Dermis blood vessel endothelial cell (primary cell): Measurements from ENCODE around the gene SFXN2. TPM values are rescaled to one million over a fixed set of nuclear protein-coding genes. Genes with fewer than 3 reads are reported as not detected.
"Not testable (repeated sequence)": the region's sequence is repeated elsewhere in the genome, so short reads cannot be mapped to it uniquely, and the experiment has no call there.

Source experiments
- DNase-seq: peaks from one replicate; pipeline ENCODE4 v3.0.0; 2010
- total RNA-seq: library from RNA; depleted of rRNA; stranded (reverse); fragments of >200 nt; gene quantifications from 2 replicates; pipeline ENCODE4 v1.2.3, GENCODE V29; 2014

SFXN2 gene
- total RNA-seq, 1 donor from 2014 or later: 7.1 TPM

DNA sequence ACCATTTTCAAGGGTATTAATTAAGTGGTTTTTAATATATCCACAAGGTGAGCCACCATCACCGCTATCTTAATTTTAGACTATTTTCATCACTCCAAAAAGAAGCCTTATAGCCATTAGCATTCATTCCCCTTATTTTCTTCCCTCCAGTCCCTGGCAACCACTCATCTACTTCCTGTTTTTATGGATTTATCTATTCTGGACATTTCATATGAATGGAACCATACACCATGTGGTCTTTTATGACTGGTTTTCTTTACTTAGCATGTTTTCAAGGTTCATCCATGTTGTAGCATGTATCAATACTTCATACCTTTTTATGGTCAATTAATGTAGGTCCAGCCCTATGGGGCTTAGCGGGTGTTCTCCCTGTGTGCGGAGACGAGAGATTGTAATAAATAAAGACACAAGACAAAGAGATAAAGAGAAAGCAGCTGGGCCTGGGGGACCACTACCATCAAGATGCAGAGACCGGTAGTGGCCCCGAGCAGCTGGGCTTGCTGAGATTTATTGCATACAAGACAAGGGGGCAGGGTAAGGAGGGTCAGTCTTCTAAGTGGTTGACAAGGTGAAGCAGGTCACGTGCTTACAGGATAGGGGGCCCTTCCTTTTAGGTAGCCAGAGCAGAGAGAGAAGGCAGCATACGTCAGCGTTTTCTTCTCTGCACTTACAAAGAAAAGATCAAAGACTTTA lies 44.0 kb downstream of the SFXN2 start:
- DNase-seq: no peak

DNA sequence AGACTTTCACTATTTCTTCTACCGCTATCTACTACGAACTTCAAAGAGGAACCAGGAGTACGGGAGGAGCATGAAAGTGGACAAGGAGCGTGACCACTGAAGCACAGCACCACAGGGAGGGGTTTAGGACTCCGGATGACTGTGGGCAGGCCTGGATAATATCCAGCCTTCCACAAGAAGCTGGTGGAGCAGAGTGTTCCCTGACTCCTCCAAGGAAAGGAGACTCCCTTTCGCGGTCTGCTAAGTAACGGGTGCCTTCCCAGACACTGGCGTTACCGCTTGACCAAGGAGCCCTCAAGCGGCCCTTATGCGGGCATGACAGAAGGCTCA lies 44.5 kb downstream of the SFXN2 start:
- DNase-seq: not testable (repeated sequence)

DNA sequence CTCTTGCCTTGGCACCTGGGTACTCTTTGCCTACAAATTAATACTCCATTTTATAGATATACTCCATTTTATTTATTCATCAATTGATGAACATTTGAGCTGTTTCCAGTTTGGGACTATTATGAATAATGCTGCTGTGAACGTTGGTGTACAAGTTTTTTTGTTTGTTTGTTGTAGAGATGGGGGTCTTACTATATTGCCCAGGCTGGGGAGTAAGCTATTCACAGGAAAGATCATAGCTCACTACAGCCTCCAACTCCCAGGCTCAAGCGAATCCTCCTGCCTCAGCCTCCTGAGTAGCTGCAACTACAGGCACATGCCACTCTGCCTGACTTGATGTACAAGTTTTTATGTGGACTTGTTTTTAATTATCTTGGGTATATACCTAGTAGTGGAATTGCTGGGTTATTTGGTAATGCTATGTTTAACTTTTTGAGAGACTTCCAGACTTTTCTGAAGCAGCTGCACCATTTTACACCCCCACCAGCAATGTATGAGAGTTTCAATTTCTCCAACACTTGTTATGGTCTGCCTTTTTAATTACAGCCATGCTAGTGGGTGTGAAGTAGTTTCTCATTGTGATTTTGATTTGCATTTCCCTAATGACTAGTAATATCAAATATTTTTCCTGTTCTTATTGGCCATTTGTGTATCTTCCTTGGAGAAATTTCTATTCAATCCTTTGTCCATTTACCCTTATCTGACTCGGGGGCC lies 45.2 kb downstream of the SFXN2 start:
- DNase-seq: no peak

DNA sequence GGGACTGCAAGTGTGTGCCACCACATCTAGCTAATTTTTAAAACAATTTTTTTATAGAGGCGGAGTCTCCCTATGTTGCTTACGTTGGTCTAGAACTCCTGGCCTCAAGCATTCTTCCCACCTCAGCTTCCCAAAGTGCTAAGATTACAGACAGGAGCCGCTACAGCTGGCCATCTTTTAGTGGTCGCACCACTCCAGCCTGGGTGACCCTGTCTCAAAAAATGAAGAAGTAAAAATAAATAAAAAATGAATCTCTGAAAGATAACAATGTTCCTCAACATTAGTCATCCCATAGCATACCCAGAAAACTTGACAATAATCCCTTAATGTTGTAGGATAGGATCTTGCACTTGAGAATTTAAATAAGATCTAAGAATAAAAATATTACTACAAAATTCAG lies 47.5 kb downstream of the SFXN2 start:
- DNase-seq: no peak

DNA sequence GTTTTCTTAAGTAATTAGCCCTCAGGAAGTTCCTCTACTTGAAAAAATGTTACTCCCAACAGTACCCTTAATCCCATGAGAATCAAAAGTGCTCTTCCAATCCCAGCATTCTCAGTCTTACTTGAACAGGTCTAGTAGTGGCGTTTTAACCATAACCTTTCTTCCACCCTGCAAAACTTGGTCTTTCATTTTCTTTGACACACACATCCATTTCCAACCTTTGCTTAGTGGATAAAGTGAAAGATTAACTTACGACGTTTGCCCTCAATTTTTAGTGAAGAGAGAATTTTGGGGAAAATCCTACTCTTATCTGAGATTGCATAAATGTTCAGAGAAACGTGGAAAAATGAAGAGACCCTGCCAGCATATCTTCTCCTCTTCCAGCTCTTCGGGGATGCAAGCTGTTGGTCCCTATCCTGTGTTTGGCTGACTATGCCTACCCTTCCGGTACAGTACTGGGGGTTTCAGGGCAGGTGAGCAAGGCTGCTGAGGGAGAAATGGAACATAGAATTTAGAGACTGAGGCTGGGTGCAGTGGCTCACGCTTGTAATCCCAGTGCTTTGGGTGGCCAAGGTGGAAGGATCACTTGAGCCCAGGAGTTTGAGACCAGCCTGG lies 48.1 kb downstream of the SFXN2 start:
- DNase-seq: no peak

DNA sequence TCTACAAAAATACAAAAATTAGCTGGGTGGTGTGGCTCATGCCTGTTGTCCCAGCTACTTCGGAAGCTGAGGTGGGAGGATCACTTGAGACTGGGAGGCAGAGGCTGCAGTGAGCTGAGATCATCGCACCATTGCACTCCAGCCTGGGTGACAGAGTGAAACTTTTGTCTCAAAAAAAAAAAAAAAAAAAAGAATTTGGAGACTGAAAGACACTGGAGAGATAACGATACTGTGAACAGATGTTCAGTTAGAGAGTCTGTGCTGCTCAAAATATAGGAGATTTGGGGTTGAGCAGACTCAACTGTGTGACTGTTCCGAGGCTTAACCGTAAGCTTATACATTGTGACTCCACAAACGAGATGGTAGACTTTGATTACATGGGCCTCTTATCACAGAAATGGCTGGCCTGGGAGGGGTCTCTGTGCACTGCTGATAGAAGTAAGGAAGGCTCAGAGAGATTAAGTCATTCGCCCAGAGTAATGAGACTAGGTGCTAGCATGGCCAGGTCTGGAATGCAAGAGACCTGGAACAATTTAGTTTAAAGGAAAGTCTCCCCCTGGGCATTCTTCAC lies 48.7 kb downstream of the SFXN2 start:
- DNase-seq: no peak

DNA sequence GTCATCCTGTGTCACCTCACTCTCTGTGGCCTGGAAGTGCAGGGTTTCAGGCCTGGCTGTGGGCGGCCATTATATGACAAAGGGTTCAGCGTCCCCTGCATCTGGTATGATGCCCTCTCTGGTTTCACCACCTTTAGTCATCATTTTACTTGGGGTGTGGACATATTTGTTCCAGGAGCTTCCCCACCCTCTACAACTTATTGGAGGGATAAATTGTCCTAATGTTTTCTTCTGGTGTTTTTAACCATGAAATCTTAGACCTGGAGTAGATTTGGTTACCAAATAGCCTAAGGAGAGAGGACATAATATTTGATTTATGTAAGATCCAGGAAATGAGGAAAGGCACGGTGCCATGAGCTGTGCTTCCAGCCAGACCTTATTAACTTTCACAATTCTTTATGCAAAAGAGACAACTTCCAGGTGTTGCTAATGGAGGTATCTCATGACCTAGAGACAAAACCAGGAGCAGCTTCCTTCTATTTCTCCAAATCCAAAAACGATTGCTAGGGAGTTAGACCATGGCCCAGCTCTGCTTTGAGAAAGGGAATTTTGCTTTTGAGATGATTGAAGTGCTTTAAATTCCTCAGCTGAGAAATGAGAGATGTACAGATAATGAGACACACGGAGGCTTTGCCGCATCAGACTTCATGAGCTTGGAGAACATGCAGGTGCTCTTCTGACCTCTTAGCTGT lies 50.2 kb downstream of the SFXN2 start:
- DNase-seq: no peak

DNA sequence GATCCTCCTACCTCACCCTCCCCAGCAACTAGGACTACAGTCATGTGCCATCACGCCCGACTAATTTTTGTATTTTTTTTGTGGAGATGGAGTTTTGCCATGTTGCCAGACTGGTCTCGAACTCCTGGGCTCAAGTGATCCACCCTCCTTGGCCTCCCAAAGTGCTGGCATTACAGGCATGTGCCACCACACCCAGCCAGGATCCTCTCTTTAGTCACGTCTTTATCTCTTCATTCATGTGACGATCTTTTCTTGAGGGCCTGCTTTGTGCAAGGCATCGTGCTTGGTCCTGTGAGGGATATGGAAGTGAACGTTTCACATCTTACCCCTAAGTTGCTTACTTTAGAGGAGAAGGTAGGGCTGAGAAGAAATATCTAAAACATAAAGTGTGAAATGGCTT lies 50.9 kb downstream of the SFXN2 start:
- DNase-seq: no peak

DNA sequence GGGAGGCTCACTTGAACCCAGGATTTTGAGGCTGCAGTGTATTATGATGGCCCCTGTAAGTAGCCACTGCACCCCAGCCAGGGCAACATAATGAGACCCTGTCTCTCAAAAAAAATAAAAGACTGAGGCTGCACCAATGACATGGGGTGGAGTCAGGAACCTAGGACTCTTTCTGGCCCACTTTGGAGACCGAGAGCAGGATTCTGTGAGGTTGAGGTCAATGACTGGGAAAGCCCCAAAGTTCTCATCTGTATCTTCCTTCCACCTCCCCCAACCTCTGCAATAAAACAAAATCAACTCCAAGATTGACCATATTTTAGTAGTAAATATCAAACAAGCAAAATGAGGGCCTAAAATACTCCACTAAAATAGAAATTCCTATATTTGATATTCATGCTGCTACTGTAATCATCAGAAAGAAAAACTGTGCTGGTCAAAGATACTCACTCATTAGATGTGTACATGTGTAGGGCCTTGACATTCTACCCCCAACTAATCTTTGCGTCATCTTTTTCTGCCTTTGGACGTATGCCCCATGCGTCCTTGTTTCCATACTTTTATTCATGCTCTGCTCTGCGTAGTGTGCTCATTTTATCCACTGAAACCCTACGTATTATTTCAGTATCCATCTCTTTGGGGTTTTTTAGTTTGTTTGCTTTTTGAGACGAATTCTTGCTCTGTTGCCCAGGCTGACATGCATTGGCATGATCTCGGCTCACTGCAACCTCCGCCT lies 53.2 kb downstream of the SFXN2 start:
- no peak for DNase-seq

DNA sequence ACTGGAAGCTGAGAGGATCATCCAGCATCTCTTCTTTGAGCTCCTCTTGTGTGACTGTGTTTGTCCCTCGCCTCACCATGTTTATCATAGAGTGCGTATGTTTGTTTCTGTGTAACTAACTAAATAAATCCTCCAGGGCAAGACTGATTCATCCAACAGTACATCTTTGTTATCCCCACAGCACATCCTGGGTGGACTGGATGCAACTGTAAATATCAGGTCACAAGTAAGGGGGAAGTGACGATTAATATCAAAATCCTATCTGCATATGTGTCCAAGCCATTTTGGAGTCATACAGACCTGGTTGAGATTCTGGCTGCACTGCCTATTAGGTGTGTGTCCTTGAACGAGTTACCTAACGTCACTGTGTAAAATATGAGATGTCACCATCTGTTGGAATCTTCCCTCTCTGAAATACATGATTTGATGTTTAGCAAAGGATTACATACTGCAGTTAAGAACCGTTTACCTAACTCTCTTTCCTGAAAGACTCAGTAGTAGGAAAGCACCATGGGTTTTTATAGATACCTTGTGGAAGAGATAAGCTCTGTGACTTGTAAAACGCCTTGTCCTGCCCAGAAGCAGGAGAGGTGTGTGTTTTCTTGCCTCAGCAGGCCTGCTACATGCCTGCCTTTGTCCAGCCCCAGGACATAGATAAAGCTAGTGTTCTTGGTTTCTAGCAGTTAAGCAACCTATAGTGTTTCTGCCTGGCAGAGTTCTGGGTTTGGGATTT lies 55.1 kb downstream of the SFXN2 start:
- no peak for DNase-seq

DNA sequence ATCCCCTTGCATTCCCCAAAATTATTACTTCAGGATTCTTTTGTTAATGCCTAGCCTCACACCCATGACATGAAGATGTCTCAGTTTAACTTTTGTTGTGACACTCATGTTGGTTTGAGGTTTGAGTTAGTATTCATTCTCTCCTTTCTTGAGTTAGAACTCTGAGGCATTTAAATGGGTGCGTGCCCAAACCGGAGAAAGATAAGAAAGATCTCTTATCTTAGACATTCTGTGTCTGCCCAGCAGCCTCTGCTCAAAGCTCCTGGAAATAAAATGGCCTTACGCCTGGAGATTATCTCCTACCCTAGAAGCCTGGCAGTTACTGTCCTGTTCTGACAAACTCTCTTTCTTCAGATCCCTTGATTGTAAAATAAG lies 55.7 kb downstream of the SFXN2 start:
- DNase-seq: no peak

DNA sequence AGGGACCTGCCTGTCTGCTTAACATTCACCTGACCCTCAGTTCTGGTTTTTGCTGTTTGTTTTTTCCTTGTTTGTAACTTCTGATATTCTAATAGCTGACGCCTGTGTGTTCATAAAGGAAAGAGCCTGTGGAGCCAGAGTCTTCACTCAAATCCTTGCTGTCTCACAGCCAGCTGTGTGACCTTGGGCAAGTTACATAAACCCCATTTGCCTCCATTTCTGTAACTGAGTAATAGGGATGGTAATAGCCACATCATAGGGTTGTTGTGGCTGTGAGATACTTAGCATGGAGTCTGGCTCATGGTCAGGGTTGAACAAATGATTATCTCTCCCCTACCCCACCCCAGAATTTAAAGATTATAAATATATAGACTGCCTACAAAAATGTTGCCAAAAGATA lies 56.4 kb downstream of the SFXN2 start:
- no peak for DNase-seq

DNA sequence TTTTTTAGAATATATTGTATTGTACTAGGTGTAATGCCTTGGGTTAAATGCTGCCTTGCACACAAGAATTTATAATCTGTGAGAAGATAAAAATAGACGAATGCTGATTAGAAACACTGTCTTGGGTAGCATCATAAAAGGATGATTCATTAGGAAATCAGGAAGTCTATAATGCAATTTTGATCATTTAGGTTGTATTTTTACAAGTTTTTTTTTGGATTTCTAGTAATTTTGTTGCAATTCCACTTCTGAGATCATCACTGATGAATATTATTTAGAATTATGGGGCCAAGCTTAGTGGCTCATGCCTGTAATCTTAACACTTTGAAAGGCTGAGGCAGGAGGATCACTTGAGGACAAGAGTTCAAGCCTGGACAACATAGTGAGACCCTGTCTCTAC lies 58.9 kb downstream of the SFXN2 start:
- DNase-seq: no peak

DNA sequence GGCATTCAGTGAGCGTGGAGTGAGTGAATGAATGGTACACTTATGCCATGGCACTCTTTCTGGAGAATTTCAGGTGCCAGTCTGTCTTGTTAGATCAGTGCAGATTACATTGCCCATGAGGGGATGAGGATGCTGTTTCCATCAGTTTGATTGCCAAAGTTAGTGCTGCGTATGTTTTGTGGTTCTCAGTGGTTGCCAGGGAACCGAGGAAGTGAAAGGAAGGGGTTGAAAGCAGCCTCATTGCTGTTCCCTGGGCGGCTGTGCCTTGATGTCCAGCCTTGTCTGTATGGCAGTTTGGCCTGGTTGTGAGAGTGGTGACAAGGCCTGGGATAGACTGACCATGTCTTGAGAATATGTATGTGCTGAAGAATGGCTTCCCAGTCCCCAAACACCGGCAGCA lies 59.5 kb downstream of the SFXN2 start:
- peak; percentile 90 for DNase-seq

DNA sequence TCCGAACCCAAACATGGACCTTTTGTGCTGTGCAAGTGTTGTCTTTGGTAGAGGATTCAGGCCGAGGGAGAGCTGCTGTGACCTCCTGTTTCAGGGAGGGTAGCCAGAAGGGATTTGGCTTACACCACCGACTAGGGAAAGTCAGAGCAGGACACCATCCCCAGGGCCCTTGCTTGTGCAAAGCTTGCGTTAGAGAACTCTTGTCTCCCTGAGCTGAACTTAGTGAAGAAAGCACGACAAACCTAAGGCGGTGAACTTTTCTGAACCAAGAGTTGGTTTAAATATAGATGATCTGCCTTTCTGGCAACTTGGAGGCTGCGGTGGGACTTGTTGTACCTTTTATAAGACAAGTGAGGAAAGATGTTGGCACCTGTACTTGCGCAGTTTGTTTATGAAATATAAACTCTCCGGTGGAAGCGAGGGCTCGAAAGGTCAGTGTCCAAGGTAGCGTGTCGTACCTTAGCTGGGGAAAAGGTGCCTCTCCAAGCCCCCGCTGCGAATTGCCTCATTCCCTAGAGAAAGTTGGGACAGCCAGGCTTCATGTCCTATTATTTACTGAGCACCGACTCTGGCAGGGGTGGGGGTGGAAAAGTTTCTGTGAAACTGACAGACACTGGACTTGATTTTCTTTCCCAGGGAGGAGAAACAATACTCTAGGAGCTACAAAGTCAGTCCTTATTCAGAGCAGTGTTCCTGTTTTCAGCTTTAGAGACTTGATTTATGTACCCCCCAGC lies 60.9 kb downstream of the SFXN2 start:
- DNase-seq: no peak

DNA sequence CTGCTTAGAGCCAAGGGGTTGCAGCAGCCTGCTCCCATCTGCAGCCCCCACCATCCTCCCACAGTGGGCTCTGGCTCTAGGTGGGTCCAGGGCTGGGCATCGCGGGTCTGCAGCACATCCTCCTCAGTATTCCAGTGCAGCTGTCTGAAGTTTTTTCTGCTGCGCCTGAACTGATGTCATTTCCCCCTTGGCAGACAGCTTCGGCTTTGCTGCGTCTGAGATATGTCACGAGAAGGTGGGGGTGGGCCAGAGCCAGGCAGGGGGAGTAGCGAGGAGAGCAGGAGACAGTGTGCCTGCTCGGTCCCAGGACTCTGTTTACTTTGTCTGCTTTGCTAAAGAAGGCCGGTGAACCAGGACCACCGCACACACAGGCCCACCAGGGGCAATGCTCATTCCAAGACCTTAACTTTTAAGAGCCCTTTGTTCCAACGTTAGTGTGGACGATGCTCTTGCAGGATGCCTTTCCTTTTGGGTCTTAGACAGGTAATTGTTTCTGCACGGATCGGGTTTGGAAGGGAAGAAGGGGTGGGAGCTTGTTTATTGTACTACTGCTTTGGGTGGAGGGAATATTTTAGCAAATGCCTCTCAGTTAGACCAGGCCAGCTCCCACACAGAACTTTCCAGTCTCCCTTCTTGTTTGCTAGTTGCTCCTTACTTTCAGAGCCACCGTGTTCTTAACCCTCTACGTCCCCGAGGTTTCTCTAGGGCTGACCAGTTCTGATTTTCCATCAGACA lies 61.7 kb downstream of the SFXN2 start:
- DNase-seq: peak; percentile 97

DNA sequence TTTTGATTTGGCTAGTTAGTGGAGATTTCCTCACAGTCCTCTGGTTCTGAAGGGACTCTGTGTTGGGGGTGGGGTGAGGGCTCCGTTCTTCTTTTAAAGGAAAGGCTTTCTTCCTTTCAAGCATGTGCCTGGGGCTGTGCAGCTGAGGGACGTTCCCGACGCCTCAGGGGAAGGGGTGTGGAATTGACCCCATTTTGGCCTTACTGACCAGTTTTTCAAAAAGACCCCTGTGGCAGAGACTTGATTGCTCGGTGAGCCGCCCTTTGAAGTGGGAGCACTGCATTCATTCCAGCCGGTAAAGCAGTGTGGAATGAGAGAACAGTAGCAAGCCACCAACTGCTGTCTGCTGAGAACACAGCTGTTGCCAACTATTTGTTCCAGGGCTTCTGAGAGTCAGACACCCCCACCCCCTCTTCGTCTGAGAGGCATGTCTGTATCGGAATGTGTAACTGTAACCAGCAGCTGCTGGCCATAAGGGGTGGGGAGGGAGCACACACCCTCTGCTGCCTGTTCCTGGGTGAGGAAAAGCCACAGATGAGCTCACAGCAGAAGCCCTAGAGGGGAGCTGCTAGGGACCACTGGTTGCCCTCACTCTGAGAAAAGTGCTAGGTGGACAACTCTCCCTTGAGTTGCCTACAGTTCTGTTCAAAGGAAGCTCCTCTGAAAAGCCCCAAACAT lies 62.5 kb downstream of the SFXN2 start:
- DNase-seq: peak; percentile 93

DNA sequence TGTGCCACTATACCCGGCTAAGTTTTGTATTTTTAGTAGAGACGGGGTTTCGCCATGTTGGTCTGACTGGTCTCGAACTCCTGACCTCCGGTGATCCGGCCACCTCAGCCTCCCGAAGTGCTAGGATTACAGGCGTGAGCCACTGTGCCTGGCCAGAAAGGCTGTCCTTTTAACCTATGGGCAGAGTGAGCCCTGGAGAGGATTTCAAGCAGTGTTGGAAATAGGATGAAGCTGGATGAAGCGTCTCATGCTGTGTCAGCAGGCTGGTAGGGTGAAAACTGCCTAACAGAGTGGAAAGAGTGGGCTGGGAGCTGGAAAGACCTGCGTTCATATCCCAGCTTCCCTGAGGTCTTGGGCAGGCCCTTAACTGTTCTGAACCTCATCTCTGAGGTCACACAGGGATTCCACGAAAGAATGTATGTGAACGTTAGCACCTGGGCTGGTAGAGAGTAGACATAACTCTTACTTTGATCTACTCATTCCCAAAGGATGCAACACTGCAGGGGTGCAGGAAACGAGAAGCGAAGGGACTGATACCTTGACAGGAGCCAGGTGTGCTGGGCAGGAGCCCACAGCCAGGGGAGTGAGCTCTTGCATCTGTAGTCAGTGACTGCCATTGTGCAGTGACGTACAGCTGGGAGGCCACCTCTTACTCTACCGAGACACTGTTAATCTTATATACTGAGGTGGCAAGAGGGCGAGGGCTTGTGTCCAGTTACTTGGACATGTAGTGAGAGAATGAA lies 63.4 kb downstream of the SFXN2 start:
- no peak for DNase-seq

DNA sequence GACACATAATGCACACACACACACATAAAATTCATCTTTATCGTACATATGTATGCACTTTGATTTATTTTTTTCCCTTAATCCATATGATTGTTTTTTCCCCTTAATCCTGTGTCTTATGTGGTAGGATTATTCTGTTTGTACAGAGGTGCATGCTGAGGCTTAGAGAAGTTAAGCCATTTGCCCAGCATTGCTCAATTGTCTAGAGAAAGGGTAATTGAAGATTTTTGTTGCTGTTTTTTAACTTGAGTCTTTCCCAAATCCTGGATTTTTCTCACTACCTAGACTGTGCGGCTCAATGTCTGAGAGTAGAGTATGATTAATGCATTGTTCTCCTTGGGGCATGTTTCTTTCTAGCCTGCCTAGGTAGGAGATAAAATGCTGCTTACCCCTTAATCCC lies 64.3 kb downstream of the SFXN2 start:
- no peak for DNase-seq
